Measurements from ENCODE around the gene NDUFV2. TPM values are rescaled to one million over a fixed set of nuclear protein-coding genes. Genes with fewer than 3 reads are reported as not detected.

NDUFV2 gene
- 100 to 1,000 TPM; 149 to 166 TPM for total RNA-seq
- 100 to 1,000 TPM; 106 to 155 (median 128) TPM for polyA plus RNA-seq
- total RNA-seq = 19.8 to 65.4 (median 29.0) reads per million in 6 experiments

DNA sequence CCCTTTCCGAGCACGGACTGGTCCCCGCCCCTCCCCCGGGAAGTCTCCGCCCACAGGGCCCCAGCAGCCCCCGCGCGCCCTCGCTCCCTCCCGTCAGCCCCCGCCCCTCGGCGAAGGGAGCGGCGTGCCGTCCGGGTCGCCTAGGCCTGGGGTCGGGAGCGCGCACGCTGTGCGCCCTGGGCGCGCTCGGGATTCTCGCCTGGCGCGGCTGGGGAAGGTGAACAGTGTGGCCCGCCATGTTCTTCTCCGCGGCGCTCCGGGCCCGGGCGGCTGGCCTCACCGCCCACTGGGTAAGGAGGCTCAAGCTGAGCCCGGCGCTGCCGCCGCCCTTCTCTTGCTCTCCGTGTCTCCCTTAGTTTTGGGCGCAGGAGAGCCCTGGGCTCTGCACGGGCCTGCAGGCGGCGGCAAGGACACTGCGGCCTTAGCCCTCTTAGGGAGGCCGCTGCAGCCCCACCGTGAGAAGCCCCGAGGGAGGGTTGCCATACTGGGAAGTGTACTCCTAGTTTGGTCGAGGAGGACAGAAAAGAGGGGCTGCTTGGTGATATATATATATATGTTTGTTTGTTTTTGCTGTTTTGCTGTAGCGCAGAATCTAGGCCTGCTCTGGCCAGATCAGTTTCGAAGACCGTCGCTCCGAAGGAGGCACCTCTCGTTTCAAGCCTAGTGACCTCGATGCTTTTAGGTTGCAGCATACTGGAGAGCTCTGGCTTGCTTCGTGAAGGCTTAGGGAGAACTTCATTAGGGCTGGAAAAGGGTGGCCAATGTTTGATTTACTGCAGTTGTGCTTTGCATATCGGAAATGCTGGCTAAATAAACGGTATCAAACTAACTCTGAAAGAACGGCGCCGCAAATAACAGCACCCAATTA, at the start of gene NDUFV2:
NDUFV2 (plus strand) TSS at position 192 of the 868 bp plus-strand sequence; CDS start at position 237, 45 bp downstream.
- Mint-ChIP-seq H3K36me3 (peaks cover 0 to 26% (median 0%) of the 10 kb centered on the region in 3 donors), H3K27ac (peak within 1 kb of the TSS; percentile 89 to 100 (median 96)), H3K27me3 (no peaks in the 10 kb centered on the region), H3K9me3 (no peaks in the 10 kb centered on the region), H3K4me1 (peaks cover 40 to 58% (median 53%) of the 10 kb centered on the region in 4 donors), H3K4me3 (peak within 1 kb of the TSS; percentile 89 to 98 (median 93))
- ATAC-seq (peak; percentile 86 to 88), DNase-seq (peak; percentile 93 to 99 (median 98))
- POLR2A ChIA-PET = interaction anchor here (0.5 to 13.6 kb wide), 22 partner anchors 8 to 812 kb away, joined by 3 to 254 read pairs (median 7); partner anchors contain the start of genes ANKRD12, TWSG1 and VAPA

DNA sequence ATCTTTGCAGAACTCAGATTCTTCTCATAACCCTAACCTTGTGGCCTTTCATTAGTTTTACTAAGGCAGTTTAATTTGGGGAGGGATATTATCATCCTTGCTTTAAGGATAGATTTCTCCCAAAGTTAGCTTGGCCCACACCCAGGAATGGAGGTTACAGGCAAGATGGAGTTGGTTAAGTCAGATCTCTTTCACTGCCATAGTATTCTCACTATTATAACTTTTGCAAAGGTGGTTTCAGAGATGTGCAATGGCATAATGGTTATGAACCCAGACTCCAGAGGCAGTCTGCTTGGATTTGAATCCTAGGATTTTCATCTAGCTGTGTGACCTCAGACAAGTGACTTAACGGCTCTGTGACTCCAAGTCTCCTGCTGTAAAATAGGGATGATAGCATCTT, 48.7 kb upstream of the NDUFV2 start:
- ATAC-seq (no peak), DNase-seq (no peak)
- Mint-ChIP-seq H3K4me1 (peaks cover 0 to under 1% (median 0%) of the 10 kb centered on the region in 4 donors), H3K4me3 (no peak overlapping the region), H3K9me3 (peaks cover 0 to 41% (median 16%) of the 10 kb centered on the region in 9 donors), H3K27me3 (peaks cover 0 to 2% (median 0%) of the 10 kb centered on the region in 5 donors), H3K36me3 (peaks cover 0 to 30% (median 0%) of the 10 kb centered on the region in 3 donors), H3K27ac (no peak overlapping the region)
- POLR2A ChIA-PET = no interaction called here

DNA sequence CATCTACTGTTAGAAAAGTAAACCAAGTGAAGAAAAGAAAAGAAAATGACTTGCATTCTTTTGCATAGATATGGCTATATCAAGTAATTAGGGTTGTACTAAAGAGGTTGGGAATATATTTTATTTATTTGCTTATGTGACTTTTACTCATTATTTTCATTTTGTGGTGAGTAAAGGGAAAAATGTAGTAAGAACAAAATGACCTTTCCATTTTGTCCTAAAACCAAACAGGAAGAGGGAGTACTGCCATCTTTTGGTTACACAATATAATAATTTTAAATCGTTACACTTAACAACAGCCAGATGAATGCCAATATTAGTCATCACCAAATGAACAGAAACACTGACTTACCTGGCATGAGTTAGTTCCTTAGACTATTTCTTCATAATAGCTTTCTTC, 47.3 kb upstream of the NDUFV2 start:
- Mint-ChIP-seq H3K27me3 (peaks cover 0 to 1% (median 0%) of the 10 kb centered on the region in 5 donors), H3K4me3 (no peak overlapping the region), H3K36me3 (peaks cover 0 to 22% (median 0%) of the 10 kb centered on the region in 3 donors), H3K9me3 (peaks cover 0 to 29% (median 12%) of the 10 kb centered on the region in 9 donors), H3K4me1 (no peaks in the 10 kb centered on the region), H3K27ac (peak overlapping the region in 1 of 10 donors; percentile 6)
- no peak for ATAC-seq
- DNase-seq = no peak
- POLR2A ChIA-PET = no interaction called here

GRCh38 chr18:9055626-9056025, 46.9 kb upstream of the NDUFV2 start:
- no peak overlapping the region for H3K27ac Mint-ChIP-seq
- H3K27me3 Mint-ChIP-seq = peaks cover 0 to 2% (median 0%) of the 10 kb centered on the region in 5 donors
- ATAC-seq (no peak), DNase-seq (no peak)
- peaks cover 0 to 19% (median 0%) of the 10 kb centered on the region in 3 donors for H3K36me3 Mint-ChIP-seq
- no peak overlapping the region for H3K4me3 Mint-ChIP-seq
- no peaks in the 10 kb centered on the region for H3K4me1 Mint-ChIP-seq
- H3K9me3 Mint-ChIP-seq = peaks cover 0 to 25% (median 9%) of the 10 kb centered on the region in 9 donors
- POLR2A ChIA-PET = no interaction called here

- H3K4me3 Mint-ChIP-seq = no peak overlapping the region
- peaks cover 0 to 10% (median 4%) of the 10 kb centered on the region in 9 donors for H3K9me3 Mint-ChIP-seq
- peaks cover 0 to 12% (median 0%) of the 10 kb centered on the region in 4 donors for H3K4me1 Mint-ChIP-seq
- ATAC-seq = no peak
- H3K27ac Mint-ChIP-seq = no peak overlapping the region
- no peak for DNase-seq
- peaks cover 0 to 3% (median 2%) of the 10 kb centered on the region in 5 donors for H3K27me3 Mint-ChIP-seq
- POLR2A ChIA-PET = no interaction called here
- peaks cover 0 to 9% (median 0%) of the 10 kb centered on the region in 3 donors for H3K36me3 Mint-ChIP-seq
Observed at GRCh38 chr18:9057646-9058045, 44.9 kb upstream of the NDUFV2 start.

GRCh38 chr18:9058406-9058805, 44.1 kb upstream of the NDUFV2 start:
- Mint-ChIP-seq H3K36me3 (peaks cover 0 to 1% (median 0%) of the 10 kb centered on the region in 3 donors), H3K4me1 (peaks cover 0 to 15% (median 0%) of the 10 kb centered on the region in 4 donors), H3K4me3 (no peak overlapping the region), H3K27ac (no peak overlapping the region), H3K27me3 (peaks cover 0 to 3% (median 2%) of the 10 kb centered on the region in 5 donors), H3K9me3 (peaks cover 0 to 3% (median 0%) of the 10 kb centered on the region in 9 donors)
- POLR2A ChIA-PET = no interaction called here
- DNase-seq = no peak
- ATAC-seq = no peak

- ATAC-seq (no peak), DNase-seq (no peak)
- POLR2A ChIA-PET = no interaction called here
- Mint-ChIP-seq H3K9me3 (no peaks in the 10 kb centered on the region), H3K36me3 (no peaks in the 10 kb centered on the region), H3K27ac (no peak overlapping the region), H3K4me1 (peaks cover 0 to 18% (median 0%) of the 10 kb centered on the region in 4 donors), H3K4me3 (no peak overlapping the region), H3K27me3 (peaks cover 0 to 3% (median 2%) of the 10 kb centered on the region in 5 donors)
Observed at GRCh38 chr18:9062418-9062751, 40.1 kb upstream of the NDUFV2 start.

GRCh38 chr18:9065864-9066263, 36.6 kb upstream of the NDUFV2 start:
- DNase-seq (no peak), ATAC-seq (no peak)
- POLR2A ChIA-PET = no interaction called here
- Mint-ChIP-seq H3K9me3 (no peaks in the 10 kb centered on the region), H3K4me1 (peaks cover 0 to 31% (median 1%) of the 10 kb centered on the region in 4 donors), H3K4me3 (no peak overlapping the region), H3K27me3 (peaks cover 0 to 3% (median 2%) of the 10 kb centered on the region in 5 donors), H3K36me3 (no peaks in the 10 kb centered on the region), H3K27ac (no peak overlapping the region)

GRCh38 chr18:9066358-9066757, 36.1 kb upstream of the NDUFV2 start:
- Mint-ChIP-seq H3K36me3 (no peaks in the 10 kb centered on the region), H3K4me3 (no peak overlapping the region), H3K27me3 (peaks cover 0 to 3% (median 2%) of the 10 kb centered on the region in 5 donors), H3K27ac (peak overlapping the region in 1 of 10 donors; percentile 25), H3K9me3 (no peaks in the 10 kb centered on the region), H3K4me1 (peaks cover 0 to 29% (median 1%) of the 10 kb centered on the region in 4 donors)
- POLR2A ChIA-PET = no interaction called here
- DNase-seq (no peak), ATAC-seq (no peak)

GRCh38 chr18:9066817-9067306, 35.6 kb upstream of the NDUFV2 start:
- H3K36me3 Mint-ChIP-seq = no peaks in the 10 kb centered on the region
- H3K9me3 Mint-ChIP-seq = no peaks in the 10 kb centered on the region
- H3K4me1 Mint-ChIP-seq = peaks cover 0 to 27% (median 1%) of the 10 kb centered on the region in 4 donors
- H3K4me3 Mint-ChIP-seq = no peak overlapping the region
- H3K27ac Mint-ChIP-seq = no peak overlapping the region
- POLR2A ChIA-PET = no interaction called here
- no peak for DNase-seq
- no peak for ATAC-seq
- H3K27me3 Mint-ChIP-seq = peaks cover 0 to 3% (median 0%) of the 10 kb centered on the region in 5 donors

- peaks cover 0 to 2% (median 0%) of the 10 kb centered on the region in 5 donors for H3K27me3 Mint-ChIP-seq
- H3K9me3 Mint-ChIP-seq = no peaks in the 10 kb centered on the region
- H3K36me3 Mint-ChIP-seq = no peaks in the 10 kb centered on the region
- peaks cover 0 to 17% (median 1%) of the 10 kb centered on the region in 4 donors for H3K4me1 Mint-ChIP-seq
- DNase-seq = no peak
- H3K27ac Mint-ChIP-seq = no peak overlapping the region
- POLR2A ChIA-PET = no interaction called here
- H3K4me3 Mint-ChIP-seq = no peak overlapping the region
- ATAC-seq = no peak
Observed at GRCh38 chr18:9067823-9068222, 34.7 kb upstream of the NDUFV2 start.

- Mint-ChIP-seq H3K36me3 (no peaks in the 10 kb centered on the region), H3K27me3 (peaks cover 0 to 2% (median 0%) of the 10 kb centered on the region in 5 donors), H3K9me3 (no peaks in the 10 kb centered on the region), H3K27ac (peak overlapping the region in 1 of 10 donors; percentile 26), H3K4me3 (no peak overlapping the region), H3K4me1 (peaks cover 0 to 19% (median 3%) of the 10 kb centered on the region in 4 donors)
- ATAC-seq = no peak
- POLR2A ChIA-PET = no interaction called here
- no peak for DNase-seq
Observed at GRCh38 chr18:9068346-9068745, 34.2 kb upstream of the NDUFV2 start.

GRCh38 chr18:9069601-9070000, 32.9 kb upstream of the NDUFV2 start:
- Mint-ChIP-seq H3K4me1 (peaks cover 0 to 23% (median 8%) of the 10 kb centered on the region in 4 donors), H3K27ac (peak overlapping the region in 3 of 10 donors; percentile 25 to 72 (median 40)), H3K36me3 (no peaks in the 10 kb centered on the region), H3K4me3 (no peak overlapping the region), H3K9me3 (no peaks in the 10 kb centered on the region), H3K27me3 (peaks cover 0 to 2% (median 0%) of the 10 kb centered on the region in 5 donors)
- no peak for DNase-seq
- no peak for ATAC-seq
- POLR2A ChIA-PET = no interaction called here

All from naive thymus-derived CD8-positive, alpha-beta T cell (primary cell).